Osteocyte (in vitro differentiated cells): ENCODE results near the gene RAB40B. TPM values are rescaled to one million over a fixed set of nuclear protein-coding genes. Genes with fewer than 3 reads are reported as not detected.

Source experiments
- DNase-seq: peaks from one replicate; pipeline ENCODE4 v3.0.0; 2021; ENCODE audit warnings: mixed read lengths; ENCODE audit not compliant: unreplicated experiment; ENCODE audit errors: extremely low spot score
- H3K27ac Mint-ChIP-seq: one replicate; pipeline ENCODE4 v1.8.0; 2021; ENCODE audit warnings: mild to moderate bottlenecking, mixed read lengths; ENCODE audit not compliant: unreplicated experiment
- H3K27me3 Mint-ChIP-seq: one replicate; pipeline ENCODE4 v1.8.0; 2021; ENCODE audit warnings: mixed read lengths; ENCODE audit not compliant: unreplicated experiment
- H3K36me3 Mint-ChIP-seq: one replicate; pipeline ENCODE4 v1.8.0; 2021; ENCODE audit warnings: mixed read lengths; ENCODE audit not compliant: unreplicated experiment
- H3K4me1 Mint-ChIP-seq: one replicate; pipeline ENCODE4 v1.8.0; 2021; ENCODE audit warnings: mixed read lengths; ENCODE audit not compliant: unreplicated experiment
- H3K4me3 Mint-ChIP-seq: one replicate; pipeline ENCODE4 v1.8.0; 2021; ENCODE audit warnings: mild to moderate bottlenecking, moderate library complexity, mixed read lengths; ENCODE audit not compliant: unreplicated experiment
- H3K9me3 Mint-ChIP-seq: one replicate; pipeline ENCODE4 v1.8.0; 2021; ENCODE audit warnings: mixed read lengths; ENCODE audit not compliant: unreplicated experiment
- total RNA-seq: library from RNA; stranded (reverse); gene quantifications from 2 replicates; pipeline ENCODE4 v1.2.1, GENCODE V29; 2021
- TF ChIP-seq, protein P1 (sequence below): fragments of 200-600 bp; sonication (generic); IDR thresholded peaks from 2 replicates; pipeline ENCODE4 v1.5.0; 2021; ENCODE audit warnings: antibody characterized with exemption, mild to moderate bottlenecking, moderate library complexity

RAB40B gene
- total RNA-seq, 1 donor from 2014 or later: 13.4 TPM

- TF ChIP-seq, protein P1, sequence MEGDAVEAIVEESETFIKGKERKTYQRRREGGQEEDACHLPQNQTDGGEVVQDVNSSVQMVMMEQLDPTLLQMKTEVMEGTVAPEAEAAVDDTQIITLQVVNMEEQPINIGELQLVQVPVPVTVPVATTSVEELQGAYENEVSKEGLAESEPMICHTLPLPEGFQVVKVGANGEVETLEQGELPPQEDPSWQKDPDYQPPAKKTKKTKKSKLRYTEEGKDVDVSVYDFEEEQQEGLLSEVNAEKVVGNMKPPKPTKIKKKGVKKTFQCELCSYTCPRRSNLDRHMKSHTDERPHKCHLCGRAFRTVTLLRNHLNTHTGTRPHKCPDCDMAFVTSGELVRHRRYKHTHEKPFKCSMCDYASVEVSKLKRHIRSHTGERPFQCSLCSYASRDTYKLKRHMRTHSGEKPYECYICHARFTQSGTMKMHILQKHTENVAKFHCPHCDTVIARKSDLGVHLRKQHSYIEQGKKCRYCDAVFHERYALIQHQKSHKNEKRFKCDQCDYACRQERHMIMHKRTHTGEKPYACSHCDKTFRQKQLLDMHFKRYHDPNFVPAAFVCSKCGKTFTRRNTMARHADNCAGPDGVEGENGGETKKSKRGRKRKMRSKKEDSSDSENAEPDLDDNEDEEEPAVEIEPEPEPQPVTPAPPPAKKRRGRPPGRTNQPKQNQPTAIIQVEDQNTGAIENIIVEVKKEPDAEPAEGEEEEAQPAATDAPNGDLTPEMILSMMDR: no peak
- no peak for DNase-seq
- Mint-ChIP-seq H3K4me3 (no peak overlapping the region), H3K27me3 (no peaks in the 10 kb centered on the region), H3K9me3 (no peaks in the 10 kb centered on the region), H3K27ac (no peak overlapping the region), H3K4me1 (peaks cover 9% of the 10 kb centered on the region), H3K36me3 (no peaks in the 10 kb centered on the region)
Measured at GRCh38 chr17:82709676-82710498, 11.4 kb upstream of the RAB40B start.

DNA sequence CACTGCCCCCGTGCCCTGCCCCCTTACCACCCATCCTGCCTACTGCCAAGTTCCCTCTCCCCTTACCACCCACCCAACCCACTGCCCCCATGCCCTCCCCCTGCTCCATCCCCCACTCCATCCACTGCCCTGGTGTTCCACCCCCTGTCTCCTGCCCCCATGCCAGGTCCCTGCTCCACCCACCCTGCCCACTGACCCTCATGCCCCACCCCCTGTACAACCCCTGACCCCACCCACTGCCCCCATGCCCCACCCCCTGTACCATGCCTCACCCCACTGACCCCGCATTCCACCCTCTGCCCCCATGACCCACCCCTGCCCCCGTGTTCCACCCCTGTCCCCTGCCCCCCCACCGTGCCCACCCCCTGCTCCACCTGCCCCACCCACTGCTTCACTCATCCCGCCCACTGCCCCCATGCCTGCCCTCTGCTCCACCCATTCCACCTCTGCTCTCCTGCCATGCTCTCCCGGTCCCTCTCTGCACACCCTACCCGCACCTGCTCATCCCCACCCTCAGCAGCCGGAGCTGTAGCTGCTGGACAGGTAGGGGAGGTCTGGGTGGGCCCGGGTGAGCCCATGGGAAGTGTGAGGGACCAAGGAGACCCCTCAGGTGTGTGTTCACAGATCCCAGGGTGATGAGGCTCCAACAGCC, 10.7 kb upstream of the RAB40B start:
- Mint-ChIP-seq H3K4me3 (no peak overlapping the region), H3K9me3 (no peaks in the 10 kb centered on the region), H3K27ac (no peak overlapping the region), H3K4me1 (peaks cover 9% of the 10 kb centered on the region), H3K27me3 (no peaks in the 10 kb centered on the region), H3K36me3 (no peaks in the 10 kb centered on the region)
- DNase-seq: no peak
- TF ChIP-seq, protein P1: no peak

GRCh38 chr17:82705756-82706155, 7.3 kb upstream of the RAB40B start:
- Mint-ChIP-seq H3K27me3 (no peaks in the 10 kb centered on the region), H3K36me3 (no peaks in the 10 kb centered on the region), H3K4me3 (no peak overlapping the region), H3K9me3 (no peaks in the 10 kb centered on the region), H3K4me1 (peaks cover 16% of the 10 kb centered on the region), H3K27ac (no peak overlapping the region)
- TF ChIP-seq, protein P1: no peak
- DNase-seq: no peak

DNA sequence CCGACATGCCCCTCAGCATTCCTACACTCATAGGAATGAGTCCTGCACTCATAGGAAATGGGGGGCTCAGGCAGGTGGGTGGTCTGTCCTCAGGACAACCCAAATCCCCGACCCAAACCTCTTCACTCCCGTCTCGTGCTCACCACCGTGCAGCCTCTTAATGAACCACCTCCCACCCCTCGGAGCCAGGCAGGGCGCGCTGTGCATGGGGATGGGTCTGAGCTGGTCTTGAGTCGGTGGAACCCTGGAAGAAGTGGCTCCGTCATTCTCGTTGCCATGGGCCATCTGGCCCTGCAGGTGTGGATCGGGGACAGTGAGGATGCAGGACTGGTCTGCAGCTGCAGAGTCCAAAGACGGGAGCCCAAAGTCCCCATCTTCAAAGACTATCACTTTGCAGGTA, 6.4 kb upstream of the RAB40B start:
- Mint-ChIP-seq H3K9me3 (no peaks in the 10 kb centered on the region), H3K27me3 (no peaks in the 10 kb centered on the region), H3K4me1 (peaks cover 16% of the 10 kb centered on the region), H3K27ac (no peak overlapping the region), H3K36me3 (no peaks in the 10 kb centered on the region), H3K4me3 (no peak overlapping the region)
- TF ChIP-seq, protein P1: no peak
- DNase-seq: no peak
